ENCODE measurements around the gene GOLGA8Q.
"Not testable (repeated sequence)": the region's sequence is repeated elsewhere in the genome, so short reads cannot be mapped to it uniquely, and the experiment has no call there.

GOLGA8Q gene

GRCh38 chr15:30551750-30552149 lies at the start of gene GOLGA8Q:
TSS of gene GOLGA8Q (plus strand) at chr15:30552050. CDS start at chr15:30552078, 28 bp downstream.
- not testable (repeated sequence) for DNase-seq (ENCODE audit: low read depth in 2 of 2)

- DNase-seq (ENCODE audit: low read depth in 2 of 2), result not testable (repeated sequence)
Observed at GRCh38 chr15:30502904-30503781, 48.7 kb upstream of the GOLGA8Q start.

- not testable (repeated sequence) for DNase-seq (ENCODE audit: low read depth in 2 of 2)
Observed at GRCh38 chr15:30504162-30504843, 47.5 kb upstream of the GOLGA8Q start.

GRCh38 chr15:30514545-30514944 lies 37.3 kb upstream of the GOLGA8Q start:
- DNase-seq (ENCODE audit: low read depth in 2 of 2), result not testable (repeated sequence)

- DNase-seq (ENCODE audit: low read depth in 2 of 2), result not testable (repeated sequence)
Observed at GRCh38 chr15:30523453-30524243, 28.2 kb upstream of the GOLGA8Q start.

- not testable (repeated sequence) for DNase-seq (ENCODE audit: low read depth in 2 of 2)
Observed at GRCh38 chr15:30525912-30526311, 25.9 kb upstream of the GOLGA8Q start.

- DNase-seq (ENCODE audit: low read depth in 2 of 2), result not testable (repeated sequence)
Observed at GRCh38 chr15:30529049-30529448, 22.8 kb upstream of the GOLGA8Q start.

- DNase-seq (ENCODE audit: low read depth in 2 of 2), result not testable (repeated sequence)
Observed at GRCh38 chr15:30566949-30567348, 15.1 kb downstream of the GOLGA8Q start.

- DNase-seq (ENCODE audit: low read depth in 2 of 2), result not testable (repeated sequence)
Observed at GRCh38 chr15:30573012-30573491, 21.2 kb downstream of the GOLGA8Q start.

GRCh38 chr15:30579394-30579970 lies 27.6 kb downstream of the GOLGA8Q start:
- not testable (repeated sequence) for DNase-seq (ENCODE audit: low read depth in 2 of 2)

- DNase-seq (ENCODE audit: low read depth in 2 of 2), result not testable (repeated sequence)
Observed at GRCh38 chr15:30580716-30581115, 28.9 kb downstream of the GOLGA8Q start.

- DNase-seq (ENCODE audit: low read depth in 2 of 2), result not testable (repeated sequence)
Observed at GRCh38 chr15:30598953-30599352, 47.1 kb downstream of the GOLGA8Q start.

GRCh38 chr15:30603796-30604195 lies 51.9 kb downstream of the GOLGA8Q start, which contains the start of gene GOLGA8H:
TSS of gene GOLGA8H (plus strand) at chr15:30604028. CDS start at chr15:30604126, 98 bp downstream.
- not testable (repeated sequence) for DNase-seq (ENCODE audit: low read depth in 2 of 2)
